ENCODE data around the gene OR1S2.
"Not testable (repeated sequence)": the region's sequence is repeated elsewhere in the genome, so short reads cannot be mapped to it uniquely, and the experiment has no call there.

Gene OR1S2

GRCh38 chr11:58204042-58204441 lies at the start of gene OR1S2:
Gene OR1S2 (minus strand): TSS chr11:58204142. CDS start chr11:58204142, 0 bp downstream.
- no peaks in the 10 kb centered on the region for H3K9me3 ChIP-seq (ENCODE audit: control insufficient read depth in 1 of 2, low read length in 2 of 2)
- no peaks in the 10 kb centered on the region for H3K36me3 ChIP-seq (ENCODE audit: control insufficient read depth in 1 of 2, insufficient read depth in 2 of 2, low read length in 2 of 2)
- no peak within 1 kb of the TSS for H3K9ac ChIP-seq (ENCODE audit: low read depth in 1 of 2, low read length in 2 of 2)
- no peaks in the 10 kb centered on the region for H3K4me1 ChIP-seq (ENCODE audit: control insufficient read depth in 1 of 2, insufficient read depth in 2 of 2, low read length in 2 of 2)
- H3K27ac ChIP-seq (ENCODE audit: low read depth, low read length): no peak within 1 kb of the TSS
- H3K27me3 ChIP-seq (ENCODE audit: control insufficient read depth in 1 of 2, insufficient read depth in 2 of 2, low read length in 2 of 2): no peaks in the 10 kb centered on the region
- no peak within 1 kb of the TSS for H3K4me3 ChIP-seq (ENCODE audit: low read depth in 1 of 2, low read length in 2 of 2)

DNA sequence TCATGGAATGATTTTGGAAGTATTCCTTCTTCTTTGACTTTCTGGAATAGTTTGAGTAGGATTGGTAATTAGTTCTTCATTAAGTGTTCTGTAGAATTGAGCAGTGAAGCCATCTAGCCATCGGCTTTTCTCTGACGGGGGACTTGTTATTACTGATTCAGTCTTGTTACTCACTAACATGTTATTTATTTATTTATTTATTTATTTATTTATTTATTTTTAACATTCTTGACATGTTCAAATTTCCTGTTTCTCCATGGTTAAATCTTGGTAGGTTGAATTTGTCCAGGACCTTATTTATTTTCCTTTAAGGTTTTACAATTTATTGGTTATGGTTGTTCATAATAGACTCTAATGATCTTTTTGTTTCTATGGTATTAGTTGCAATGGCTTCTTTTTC lies 40.0 kb upstream of the OR1S2 start:
- Histone ChIP-seq H3K9ac (ENCODE audit: low read depth in 1 of 2, low read length in 2 of 2) (no peak overlapping the region), H3K4me1 (ENCODE audit: control insufficient read depth in 1 of 2, insufficient read depth in 2 of 2, low read length in 2 of 2) (no peaks in the 10 kb centered on the region), H3K27ac (ENCODE audit: low read depth, low read length) (no peak overlapping the region), H3K9me3 (ENCODE audit: control insufficient read depth in 1 of 2, low read length in 2 of 2) (peaks cover 0 to 8% of the 10 kb centered on the region in 2 donors), H3K4me3 (ENCODE audit: low read depth in 1 of 2, low read length in 2 of 2) (no peak overlapping the region), H3K36me3 (ENCODE audit: control insufficient read depth in 1 of 2, insufficient read depth in 2 of 2, low read length in 2 of 2) (no peaks in the 10 kb centered on the region), H3K27me3 (ENCODE audit: control insufficient read depth in 1 of 2, insufficient read depth in 2 of 2, low read length in 2 of 2) (no peaks in the 10 kb centered on the region)

DNA sequence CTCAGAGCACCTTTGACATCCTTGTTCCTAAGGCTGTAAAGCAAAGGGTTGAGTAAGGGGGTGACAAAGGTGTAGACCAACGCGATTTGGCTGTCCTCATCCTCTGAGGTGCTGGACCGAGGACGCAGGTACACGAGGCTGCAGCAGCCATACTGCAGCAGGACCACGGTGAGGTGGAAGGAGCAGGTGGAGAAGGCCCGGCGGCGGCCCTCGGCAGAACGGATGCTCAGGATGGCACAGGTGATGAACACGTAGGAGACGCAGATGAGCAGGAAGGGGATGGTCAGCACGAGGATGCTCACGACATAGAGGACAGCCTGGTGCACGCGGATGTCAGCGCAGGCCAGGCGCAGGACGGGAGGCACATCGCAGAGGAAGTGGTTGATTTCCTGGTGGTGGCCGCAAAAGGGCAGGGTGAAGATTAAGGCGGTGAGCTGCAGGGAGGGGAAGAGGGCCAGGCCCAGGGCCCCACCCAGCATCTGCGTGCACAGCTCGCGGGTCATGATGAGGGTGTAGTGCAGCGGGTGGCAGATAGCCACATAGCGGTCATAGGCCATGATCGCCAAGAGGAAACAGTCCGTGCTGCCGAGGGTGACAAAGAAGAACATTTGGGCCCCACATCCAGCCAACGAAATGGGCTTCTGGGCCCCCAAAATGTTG lies 24.1 kb upstream of the OR1S2 start:
- Histone ChIP-seq H3K9me3 (ENCODE audit: control insufficient read depth in 1 of 2, low read length in 2 of 2) (no peaks in the 10 kb centered on the region), H3K27me3 (ENCODE audit: control insufficient read depth in 1 of 2, insufficient read depth in 2 of 2, low read length in 2 of 2) (no peaks in the 10 kb centered on the region), H3K27ac (ENCODE audit: low read depth, low read length) (no peak overlapping the region), H3K9ac (ENCODE audit: low read depth in 1 of 2, low read length in 2 of 2) (no peak overlapping the region), H3K36me3 (ENCODE audit: control insufficient read depth in 1 of 2, insufficient read depth in 2 of 2, low read length in 2 of 2) (no peaks in the 10 kb centered on the region), H3K4me1 (ENCODE audit: control insufficient read depth in 1 of 2, insufficient read depth in 2 of 2, low read length in 2 of 2) (no peaks in the 10 kb centered on the region), H3K4me3 (ENCODE audit: low read depth in 1 of 2, low read length in 2 of 2) (no peak overlapping the region)

GRCh38 chr11:58222721-58223120 lies 18.8 kb upstream of the OR1S2 start:
- no peak overlapping the region for H3K9ac ChIP-seq (ENCODE audit: low read depth in 1 of 2, low read length in 2 of 2)
- H3K36me3 ChIP-seq (ENCODE audit: control insufficient read depth in 1 of 2, insufficient read depth in 2 of 2, low read length in 2 of 2): no peaks in the 10 kb centered on the region
- H3K9me3 ChIP-seq (ENCODE audit: control insufficient read depth in 1 of 2, low read length in 2 of 2): no peaks in the 10 kb centered on the region
- H3K4me3 ChIP-seq (ENCODE audit: low read depth in 1 of 2, low read length in 2 of 2): no peak overlapping the region
- no peaks in the 10 kb centered on the region for H3K27me3 ChIP-seq (ENCODE audit: control insufficient read depth in 1 of 2, insufficient read depth in 2 of 2, low read length in 2 of 2)
- no peak overlapping the region for H3K27ac ChIP-seq (ENCODE audit: low read depth, low read length)
- no peaks in the 10 kb centered on the region for H3K4me1 ChIP-seq (ENCODE audit: control insufficient read depth in 1 of 2, insufficient read depth in 2 of 2, low read length in 2 of 2)

- H3K4me3 ChIP-seq (ENCODE audit: low read depth in 1 of 2, low read length in 2 of 2): no peak overlapping the region
- no peak overlapping the region for H3K9ac ChIP-seq (ENCODE audit: low read depth in 1 of 2, low read length in 2 of 2)
- no peak overlapping the region for H3K27ac ChIP-seq (ENCODE audit: low read depth, low read length)
- no peaks in the 10 kb centered on the region for H3K27me3 ChIP-seq (ENCODE audit: control insufficient read depth in 1 of 2, insufficient read depth in 2 of 2, low read length in 2 of 2)
- H3K9me3 ChIP-seq (ENCODE audit: control insufficient read depth in 1 of 2, low read length in 2 of 2): no peaks in the 10 kb centered on the region
- no peaks in the 10 kb centered on the region for H3K36me3 ChIP-seq (ENCODE audit: control insufficient read depth in 1 of 2, insufficient read depth in 2 of 2, low read length in 2 of 2)
- no peaks in the 10 kb centered on the region for H3K4me1 ChIP-seq (ENCODE audit: control insufficient read depth in 1 of 2, insufficient read depth in 2 of 2, low read length in 2 of 2)
Measured at GRCh38 chr11:58216476-58216875, 12.5 kb upstream of the OR1S2 start.

DNA sequence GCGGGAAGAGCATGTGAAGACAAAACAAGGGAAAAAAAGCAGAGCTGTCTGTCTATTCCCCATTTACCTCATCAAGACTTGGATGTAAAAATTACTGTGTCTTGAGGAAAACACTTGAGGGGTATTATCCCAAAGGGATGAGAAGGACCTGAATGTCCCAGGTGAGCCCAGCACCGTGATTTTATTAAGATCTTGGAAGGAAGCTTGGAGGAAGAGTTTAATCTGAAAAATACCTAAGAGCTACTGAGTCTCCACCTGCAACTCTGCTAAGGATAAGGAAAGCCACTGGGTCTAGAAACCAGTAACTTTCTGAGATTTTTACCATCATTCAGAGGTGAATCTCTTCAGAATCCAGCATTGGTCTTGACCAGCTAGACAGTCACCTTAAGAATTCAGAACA lies 8.5 kb upstream of the OR1S2 start, which contains the start of gene OR1S1:
OR1S1 (plus strand) TSS at position 301 of the 400 bp plus-strand sequence.
- H3K4me3 ChIP-seq (ENCODE audit: low read depth in 1 of 2, low read length in 2 of 2); H3K4me1 ChIP-seq (ENCODE audit: control insufficient read depth in 1 of 2, insufficient read depth in 2 of 2, low read length in 2 of 2); H3K27me3 ChIP-seq (ENCODE audit: control insufficient read depth in 1 of 2, insufficient read depth in 2 of 2, low read length in 2 of 2); H3K9me3 ChIP-seq (ENCODE audit: control insufficient read depth in 1 of 2, low read length in 2 of 2); H3K9ac ChIP-seq (ENCODE audit: low read depth in 1 of 2, low read length in 2 of 2); H3K36me3 ChIP-seq (ENCODE audit: control insufficient read depth in 1 of 2, insufficient read depth in 2 of 2, low read length in 2 of 2); H3K27ac ChIP-seq (ENCODE audit: low read depth, low read length): not testable (repeated sequence)

- no peaks in the 10 kb centered on the region for H3K27me3 ChIP-seq (ENCODE audit: control insufficient read depth in 1 of 2, insufficient read depth in 2 of 2, low read length in 2 of 2)
- no peak overlapping the region for H3K9ac ChIP-seq (ENCODE audit: low read depth in 1 of 2, low read length in 2 of 2)
Measured at GRCh38 chr11:58199271-58199670, 4.7 kb downstream of the OR1S2 start.

DNA sequence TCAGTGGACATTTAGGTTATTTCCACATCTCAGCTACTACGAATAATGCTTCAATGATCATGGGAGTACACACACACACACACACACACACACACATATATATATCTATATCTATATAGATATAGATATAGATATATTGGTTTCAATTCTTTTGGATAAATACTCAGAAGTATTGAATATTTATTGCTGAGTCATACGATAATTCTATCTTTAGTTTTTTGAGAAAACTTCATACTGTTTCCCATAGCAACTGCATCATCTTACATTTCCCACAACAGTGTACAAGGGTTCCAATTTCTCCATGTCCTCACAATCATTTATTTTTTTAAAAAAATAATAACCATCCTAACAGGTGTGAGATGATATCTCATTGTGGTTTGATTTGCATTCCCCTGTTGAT lies 8.0 kb downstream of the OR1S2 start:
- Histone ChIP-seq H3K36me3 (ENCODE audit: control insufficient read depth in 1 of 2, insufficient read depth in 2 of 2, low read length in 2 of 2) (no peaks in the 10 kb centered on the region), H3K4me1 (ENCODE audit: control insufficient read depth in 1 of 2, insufficient read depth in 2 of 2, low read length in 2 of 2) (peaks cover 12 to 23% of the 10 kb centered on the region in 2 donors), H3K27me3 (ENCODE audit: control insufficient read depth in 1 of 2, insufficient read depth in 2 of 2, low read length in 2 of 2) (no peaks in the 10 kb centered on the region), H3K27ac (ENCODE audit: low read depth, low read length) (no peak overlapping the region), H3K9me3 (ENCODE audit: control insufficient read depth in 1 of 2, low read length in 2 of 2) (peaks cover 3 to 17% of the 10 kb centered on the region in 2 donors), H3K4me3 (ENCODE audit: low read depth in 1 of 2, low read length in 2 of 2) (no peak overlapping the region), H3K9ac (ENCODE audit: low read depth in 1 of 2, low read length in 2 of 2) (no peak overlapping the region)

More at GRCh38 chr11:58199271-58199670, 4.7 kb downstream of the OR1S2 start:
- Histone ChIP-seq H3K27ac (ENCODE audit: low read depth, low read length) (no peak overlapping the region), H3K4me1 (ENCODE audit: control insufficient read depth in 1 of 2, insufficient read depth in 2 of 2, low read length in 2 of 2) (no peaks in the 10 kb centered on the region), H3K9me3 (ENCODE audit: control insufficient read depth in 1 of 2, low read length in 2 of 2) (peaks cover 3 to 17% of the 10 kb centered on the region in 2 donors), H3K4me3 (ENCODE audit: low read depth in 1 of 2, low read length in 2 of 2) (no peak overlapping the region), H3K36me3 (ENCODE audit: control insufficient read depth in 1 of 2, insufficient read depth in 2 of 2, low read length in 2 of 2) (no peaks in the 10 kb centered on the region)

- Histone ChIP-seq H3K9me3 (ENCODE audit: control insufficient read depth in 1 of 2, low read length in 2 of 2) (peaks cover 3 to 15% of the 10 kb centered on the region in 2 donors), H3K27me3 (ENCODE audit: control insufficient read depth in 1 of 2, insufficient read depth in 2 of 2, low read length in 2 of 2) (no peaks in the 10 kb centered on the region), H3K36me3 (ENCODE audit: control insufficient read depth in 1 of 2, insufficient read depth in 2 of 2, low read length in 2 of 2) (no peaks in the 10 kb centered on the region), H3K4me3 (ENCODE audit: low read depth in 1 of 2, low read length in 2 of 2) (no peak overlapping the region), H3K9ac (ENCODE audit: low read depth in 1 of 2, low read length in 2 of 2) (no peak overlapping the region), H3K4me1 (ENCODE audit: control insufficient read depth in 1 of 2, insufficient read depth in 2 of 2, low read length in 2 of 2) (peaks cover 27 to 40% of the 10 kb centered on the region in 2 donors), H3K27ac (ENCODE audit: low read depth, low read length) (no peak overlapping the region)
Measured at GRCh38 chr11:58193391-58193790, 10.6 kb downstream of the OR1S2 start.

DNA sequence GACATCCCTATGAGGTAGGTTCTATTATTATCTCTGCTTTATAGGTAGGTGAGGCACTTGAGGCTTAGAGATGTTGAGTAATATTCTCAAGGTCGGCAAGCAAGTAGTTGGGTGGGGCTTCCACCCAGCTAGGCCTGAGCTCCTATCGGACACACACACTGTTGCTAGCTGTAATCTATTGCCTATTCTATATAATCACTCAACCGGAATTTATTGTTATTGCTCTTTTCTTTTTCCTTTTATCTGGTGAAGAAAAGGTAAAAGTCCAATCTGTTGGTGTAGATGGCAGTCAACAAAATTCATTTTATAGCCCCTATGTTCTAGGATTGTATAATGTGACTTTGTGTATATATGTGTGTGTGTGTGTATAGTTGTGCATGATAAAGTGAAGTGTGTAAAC lies 11.7 kb downstream of the OR1S2 start:
- peaks cover 3 to 5% of the 10 kb centered on the region in 2 donors for H3K9me3 ChIP-seq (ENCODE audit: control insufficient read depth in 1 of 2, low read length in 2 of 2)
- no peaks in the 10 kb centered on the region for H3K27me3 ChIP-seq (ENCODE audit: control insufficient read depth in 1 of 2, insufficient read depth in 2 of 2, low read length in 2 of 2)
- H3K36me3 ChIP-seq (ENCODE audit: control insufficient read depth in 1 of 2, insufficient read depth in 2 of 2, low read length in 2 of 2): no peaks in the 10 kb centered on the region
- no peak overlapping the region for H3K27ac ChIP-seq (ENCODE audit: low read depth, low read length)
- peaks cover 27 to 40% of the 10 kb centered on the region in 2 donors for H3K4me1 ChIP-seq (ENCODE audit: control insufficient read depth in 1 of 2, insufficient read depth in 2 of 2, low read length in 2 of 2)
- H3K9ac ChIP-seq (ENCODE audit: low read depth in 1 of 2, low read length in 2 of 2): no peak overlapping the region
- H3K4me3 ChIP-seq (ENCODE audit: low read depth in 1 of 2, low read length in 2 of 2): no peak overlapping the region

All from duodenal mucosa (tissue), 2 donors.